GM13976 (cell line): ENCODE data around the gene IGSF5.

Source experiments
- DNase-seq: peaks from one replicate; pipeline ENCODE4 v3.0.0; 2012; ENCODE audit warnings: low spot score
- in situ Hi-C: fragments of 300-500 bp; cut with MboI; formaldehyde crosslinking; loops from one replicate; pipeline ENCODE4 v1.12.0; 2022; ENCODE audit warnings: low sequenced_read_pairs, mixed read lengths, inconsistent platforms; ENCODE audit not compliant: unreplicated experiment
- TF ChIP-seq, protein P1 (sequence below): IDR thresholded peaks from 2 replicates; pipeline ENCODE4 v1.5.1; 2012; ENCODE audit warnings: borderline replicate concordance, mild to moderate bottlenecking; ENCODE audit not compliant: insufficient read depth; ENCODE audit errors: extremely low read depth, missing control alignments, control extremely low read depth

IGSF5 gene

DNA sequence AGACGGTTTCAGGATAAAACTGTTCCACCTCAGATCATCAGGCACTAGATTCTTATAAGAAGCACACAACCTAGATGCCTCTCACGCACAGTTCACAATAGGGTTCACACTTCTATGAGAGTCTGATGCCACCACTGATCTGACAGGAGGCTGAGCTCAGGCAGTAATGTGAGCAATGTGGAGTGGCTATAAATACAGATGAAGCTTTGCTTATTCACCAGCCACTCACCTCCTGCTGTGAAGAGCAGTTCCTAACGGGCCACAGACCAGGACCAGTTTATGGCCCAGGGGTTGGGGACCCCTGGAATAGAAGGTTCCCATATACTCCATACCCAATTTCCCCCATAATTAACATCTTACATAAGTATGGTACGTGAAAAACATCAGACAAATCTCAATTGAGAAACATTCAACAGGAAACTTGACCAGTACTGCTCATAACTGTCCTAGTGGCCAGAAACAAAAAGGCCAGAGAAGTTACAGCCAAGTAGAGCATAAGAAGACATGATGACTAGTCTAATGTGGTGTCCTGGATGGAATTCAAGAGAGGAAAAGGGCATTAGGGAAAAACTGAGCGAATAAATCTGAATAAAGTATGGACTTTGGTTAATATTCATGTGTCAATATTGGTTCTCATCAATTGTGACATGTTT lies 24.7 kb upstream of the IGSF5 start:
- no peak for DNase-seq
- in situ Hi-C loops, result loop anchor here (10.0 kb wide), 1 partner anchor 195 kb away; no protein-coding TSS in a partner anchor
- TF ChIP-seq, protein P1, sequence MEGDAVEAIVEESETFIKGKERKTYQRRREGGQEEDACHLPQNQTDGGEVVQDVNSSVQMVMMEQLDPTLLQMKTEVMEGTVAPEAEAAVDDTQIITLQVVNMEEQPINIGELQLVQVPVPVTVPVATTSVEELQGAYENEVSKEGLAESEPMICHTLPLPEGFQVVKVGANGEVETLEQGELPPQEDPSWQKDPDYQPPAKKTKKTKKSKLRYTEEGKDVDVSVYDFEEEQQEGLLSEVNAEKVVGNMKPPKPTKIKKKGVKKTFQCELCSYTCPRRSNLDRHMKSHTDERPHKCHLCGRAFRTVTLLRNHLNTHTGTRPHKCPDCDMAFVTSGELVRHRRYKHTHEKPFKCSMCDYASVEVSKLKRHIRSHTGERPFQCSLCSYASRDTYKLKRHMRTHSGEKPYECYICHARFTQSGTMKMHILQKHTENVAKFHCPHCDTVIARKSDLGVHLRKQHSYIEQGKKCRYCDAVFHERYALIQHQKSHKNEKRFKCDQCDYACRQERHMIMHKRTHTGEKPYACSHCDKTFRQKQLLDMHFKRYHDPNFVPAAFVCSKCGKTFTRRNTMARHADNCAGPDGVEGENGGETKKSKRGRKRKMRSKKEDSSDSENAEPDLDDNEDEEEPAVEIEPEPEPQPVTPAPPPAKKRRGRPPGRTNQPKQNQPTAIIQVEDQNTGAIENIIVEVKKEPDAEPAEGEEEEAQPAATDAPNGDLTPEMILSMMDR, result no peak

DNA sequence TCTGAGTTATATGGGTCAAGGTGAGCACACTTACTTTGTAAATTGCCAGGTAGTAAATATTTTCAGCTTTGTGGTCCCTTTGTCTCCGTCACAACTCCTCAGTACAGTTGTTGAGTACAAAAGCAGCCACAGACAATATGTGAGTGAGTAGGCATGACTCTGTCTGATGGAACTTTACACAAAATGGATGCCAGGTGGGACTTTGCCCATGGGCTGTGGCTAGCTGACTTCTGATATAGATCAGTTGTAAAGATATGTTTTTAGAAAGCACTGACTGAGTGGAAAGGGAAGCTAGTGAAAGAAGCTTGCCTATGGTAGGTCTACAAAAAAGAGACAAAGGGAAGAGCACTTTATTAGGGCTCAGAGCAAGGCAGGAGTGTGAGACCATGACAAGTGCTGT lies 23.1 kb upstream of the IGSF5 start:
- in situ Hi-C loops, result loop anchor here (10.0 kb wide), 1 partner anchor 197 kb away; no protein-coding TSS in a partner anchor
- TF ChIP-seq, protein P1, result no peak
- no peak for DNase-seq

DNA sequence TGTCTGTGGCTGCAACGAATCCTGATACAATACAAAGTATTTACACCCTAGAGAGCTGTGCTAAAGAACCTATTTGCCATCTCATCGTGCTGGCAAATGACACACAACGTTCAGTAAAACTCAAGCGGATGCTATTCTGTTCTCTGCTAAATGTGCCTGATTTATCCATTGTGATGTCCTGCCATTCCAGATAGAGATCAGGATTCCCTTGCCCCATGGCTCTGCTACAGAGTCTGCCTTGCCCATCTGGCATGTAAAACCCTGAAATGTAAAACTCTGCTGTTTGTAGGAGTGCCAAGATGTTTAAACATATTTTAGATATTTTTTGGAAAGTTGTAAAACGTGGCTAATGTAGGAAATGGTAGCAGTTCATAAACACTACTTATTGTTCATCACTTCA lies 20.0 kb upstream of the IGSF5 start:
- TF ChIP-seq, protein P1, result no peak
- no peak for DNase-seq
- in situ Hi-C loops, result loop anchor here (10.0 kb wide), 1 partner anchor 200 kb away; no protein-coding TSS in a partner anchor

DNA sequence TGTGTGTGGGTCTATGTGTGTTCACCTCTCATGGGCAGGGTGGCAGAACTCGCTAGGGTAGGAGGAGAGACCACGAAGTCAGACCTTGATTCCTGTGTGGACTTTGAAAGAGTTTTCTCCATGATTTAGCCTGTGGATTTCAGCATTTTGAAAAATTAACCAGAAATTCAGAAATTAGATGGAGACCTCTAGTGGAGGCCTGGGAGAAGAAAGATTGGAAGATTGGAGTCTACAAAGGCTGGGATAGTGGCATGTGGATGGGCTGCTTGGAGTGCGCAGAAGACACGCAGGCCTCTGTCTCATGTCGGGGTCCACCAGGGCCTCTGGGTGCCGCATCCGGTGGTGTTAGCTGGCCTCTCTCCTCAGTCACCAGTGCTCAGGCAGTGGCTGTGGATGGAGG lies 18.9 kb upstream of the IGSF5 start:
- TF ChIP-seq, protein P1, result no peak
- DNase-seq, result no peak
- in situ Hi-C loops, result loop anchor here (10.0 kb wide), 1 partner anchor 201 kb away; no protein-coding TSS in a partner anchor

DNA sequence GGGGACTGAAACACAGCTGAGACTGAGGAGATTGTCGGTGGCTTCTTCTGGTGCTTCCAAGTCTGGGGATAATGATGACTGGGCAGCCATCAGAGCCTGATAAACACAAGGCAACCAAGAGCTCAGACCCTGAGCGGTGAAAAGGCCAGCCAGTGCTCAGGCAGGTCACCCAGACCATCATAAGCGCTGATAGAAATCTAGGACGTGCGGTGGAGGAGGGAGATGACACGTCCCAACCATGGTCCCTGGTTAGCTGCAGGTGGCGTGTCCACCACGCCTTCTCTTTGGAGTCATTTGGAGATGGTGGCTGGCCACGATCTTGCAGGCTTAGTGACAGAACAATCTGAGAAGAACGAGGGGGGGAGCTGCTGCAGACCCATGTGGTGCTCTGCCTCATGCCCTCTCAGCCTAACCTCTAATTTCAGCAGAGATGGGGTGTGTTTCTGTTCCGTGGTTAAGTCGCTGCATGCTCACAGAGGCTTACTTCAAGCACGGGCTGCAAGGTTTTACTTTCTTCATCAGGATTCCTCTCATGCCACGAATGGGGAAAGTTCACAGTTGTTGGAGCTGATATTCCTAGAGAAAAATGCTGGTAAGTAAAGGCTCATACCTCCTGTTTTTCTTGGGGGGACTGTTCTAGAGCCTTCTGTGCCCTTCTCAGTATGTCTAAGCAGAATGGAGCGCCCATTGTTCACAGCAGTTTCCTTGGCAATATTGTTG lies 17.4 kb upstream of the IGSF5 start:
- TF ChIP-seq, protein P1, result no peak
- no peak for DNase-seq
- in situ Hi-C loops, result loop anchor here (10.0 kb wide), 1 partner anchor 203 kb away; no protein-coding TSS in a partner anchor

DNA sequence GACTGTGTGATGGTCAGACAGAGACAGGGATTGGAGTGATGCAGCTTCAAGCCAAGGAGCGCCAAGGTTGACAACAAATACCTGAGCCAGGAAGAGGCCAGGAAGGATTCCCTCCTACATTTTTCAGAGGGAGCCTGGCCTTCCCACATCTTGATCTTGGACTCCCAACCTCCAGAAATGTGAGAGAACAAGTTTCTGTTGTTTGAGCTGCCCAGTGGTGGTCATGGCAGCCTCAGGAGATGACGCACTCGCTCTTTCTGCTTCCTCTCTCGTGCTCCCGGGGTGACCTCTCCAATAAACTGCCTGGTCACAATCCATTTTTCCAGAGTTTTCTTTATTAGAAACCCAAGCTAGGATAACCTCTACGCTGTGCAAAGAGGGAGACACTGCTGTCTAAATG lies 16.6 kb upstream of the IGSF5 start:
- no peak for DNase-seq
- in situ Hi-C loops, result loop anchor here (10.0 kb wide), 1 partner anchor 204 kb away; no protein-coding TSS in a partner anchor
- TF ChIP-seq, protein P1, result no peak
